Activated CD4-positive, alpha-beta memory T cell treated with anti-CD3 and anti-CD28 coated beads for 36 hours (primary cell): Measurements from ENCODE around the gene ANKRD12. TPM values are rescaled to one million over a fixed set of nuclear protein-coding genes. Genes with fewer than 3 reads are reported as not detected.
A peak's percentile ranks its signal among the peaks of the same experiment; 100 is the strongest.
"Not testable (repeated sequence)": the region's sequence is repeated elsewhere in the genome, so short reads cannot be mapped to it uniquely, and the experiment has no call there.

Experiments used
- CTCF ChIA-PET: fragments of 350-600 bp; sonication (Branson Sonifier 250); formaldehyde crosslinking; loops from one replicate; lab custom pipeline; 2021; ENCODE audit warnings: antibody characterized with exemption, inconsistent platforms; lab: Charles Lee
- POLR2A ChIA-PET: fragments of 350-600 bp; sonication (Branson Sonifier 250); formaldehyde crosslinking; loops from one replicate; lab custom pipeline; 2021; ENCODE audit warnings: antibody characterized with exemption; lab: Charles Lee
- DNase-seq: peaks from one replicate; pipeline ENCODE4 v3.0.0-alpha.2; 2020
- H3K27ac Mint-ChIP-seq: one replicate; pipeline ENCODE4 v1.8.0; 2021; ENCODE audit warnings: mixed read lengths
- H3K27me3 Mint-ChIP-seq: one replicate; pipeline ENCODE4 v1.8.0; 2021; ENCODE audit warnings: mixed read lengths
- H3K36me3 Mint-ChIP-seq: one replicate; pipeline ENCODE4 v1.8.0; 2021; ENCODE audit warnings: mixed read lengths
- H3K4me1 Mint-ChIP-seq: one replicate; pipeline ENCODE4 v1.8.0; 2021; ENCODE audit warnings: low read depth, mixed read lengths
- H3K4me3 Mint-ChIP-seq: one replicate; pipeline ENCODE4 v1.8.0; 2021; ENCODE audit warnings: mild to moderate bottlenecking, mixed read lengths
- H3K9me3 Mint-ChIP-seq: one replicate; pipeline ENCODE4 v1.8.0; 2021; ENCODE audit warnings: mixed read lengths
- intact Hi-C: fragments of 100-400 bp; cut with micrococcal nuclease; formaldehyde crosslinking; loops from one replicate; pipeline ENCODE4 v1.15.1; 2023
- total RNA-seq, 2 experiments: library from RNA; stranded (reverse); gene quantifications; one replicate each; pipeline ENCODE4 v1.2.3, GENCODE V29; 2021

The ANKRD12 gene
- total RNA-seq, 2 experiments from 2014 or later = 77.8 to 83.9 TPM

DNA sequence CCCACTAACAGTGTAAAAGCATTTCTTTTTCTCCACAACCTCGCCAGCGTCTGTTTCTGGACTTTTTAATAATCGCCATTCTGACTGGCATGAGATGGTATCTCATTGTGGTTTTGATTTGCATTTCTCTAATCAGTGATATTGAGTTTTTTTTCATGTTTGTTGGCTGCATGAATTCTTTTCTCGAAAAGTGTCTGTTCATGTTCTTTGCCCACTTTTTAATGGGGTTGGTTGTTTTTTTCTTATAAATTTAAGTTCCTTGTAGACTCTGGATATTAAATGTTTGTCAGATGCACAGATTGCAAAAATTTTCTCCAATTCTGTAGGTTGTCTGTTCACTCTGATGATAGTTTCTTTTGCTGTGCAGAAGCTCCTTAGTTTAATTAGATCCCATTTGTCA, 26.1 kb downstream of the ANKRD12 start:
- POLR2A ChIA-PET, intact Hi-C loops, H3K27me3 Mint-ChIP-seq, H3K4me3 Mint-ChIP-seq, DNase-seq, CTCF ChIA-PET, H3K27ac Mint-ChIP-seq: not testable (repeated sequence)
- H3K36me3 Mint-ChIP-seq = peaks cover 44% of the 10 kb centered on the region
- peaks cover 51% of the 10 kb centered on the region for H3K4me1 Mint-ChIP-seq
- peaks cover 35% of the 10 kb centered on the region for H3K9me3 Mint-ChIP-seq

DNA sequence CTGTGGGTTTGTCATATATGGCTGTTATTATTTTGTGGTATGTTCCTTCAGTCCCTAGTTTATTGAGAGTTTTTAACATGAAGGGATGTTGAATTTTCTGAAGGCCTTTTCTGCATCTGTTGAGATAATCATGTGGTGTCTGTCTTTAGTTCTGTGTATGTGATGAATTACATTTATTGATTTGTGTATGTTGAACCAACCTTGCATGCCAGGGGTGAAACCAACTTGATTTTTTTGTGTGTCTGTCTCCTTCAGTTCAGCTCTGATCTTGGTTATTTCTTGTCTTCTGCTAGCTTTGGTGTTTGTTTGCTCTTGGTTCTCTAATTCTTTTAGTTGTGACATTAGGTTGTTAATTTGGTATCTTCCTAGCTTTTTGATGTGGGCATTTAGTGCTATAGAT, 27.6 kb downstream of the ANKRD12 start:
- intact Hi-C loops, POLR2A ChIA-PET: not testable (repeated sequence)

DNA sequence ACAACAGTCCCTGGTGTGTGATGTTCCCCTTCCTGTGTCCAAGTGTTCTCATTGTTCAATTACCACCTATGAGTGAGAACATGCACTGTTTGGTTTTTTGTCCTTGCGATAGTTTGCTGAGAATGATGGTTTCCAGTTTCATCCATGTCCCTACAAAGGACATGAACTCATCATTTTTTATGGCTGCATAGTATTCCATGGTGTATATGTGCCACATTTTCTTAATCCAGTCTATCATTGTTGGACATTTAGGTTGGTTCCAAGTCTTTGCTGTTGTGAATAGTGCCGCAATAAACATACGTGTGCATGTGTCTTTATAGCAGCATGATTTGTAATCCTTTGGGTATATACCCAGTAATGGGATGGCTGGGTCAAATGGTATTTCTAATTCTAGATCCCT, 29.3 kb downstream of the ANKRD12 start:
- Mint-ChIP-seq H3K36me3 (peaks cover 57% of the 10 kb centered on the region), H3K4me1 (peaks cover 66% of the 10 kb centered on the region), H3K9me3 (peaks cover 35% of the 10 kb centered on the region)
- CTCF ChIA-PET, DNase-seq, intact Hi-C loops, H3K27ac Mint-ChIP-seq, H3K4me3 Mint-ChIP-seq, POLR2A ChIA-PET, H3K27me3 Mint-ChIP-seq: not testable (repeated sequence)

More for the DNA sequence above, 27.6 kb downstream of the ANKRD12 start:
- CTCF ChIA-PET, H3K27ac Mint-ChIP-seq, DNase-seq, H3K4me3 Mint-ChIP-seq, H3K27me3 Mint-ChIP-seq: not testable (repeated sequence)
- H3K9me3 Mint-ChIP-seq = peaks cover 35% of the 10 kb centered on the region
- peaks cover 48% of the 10 kb centered on the region for H3K36me3 Mint-ChIP-seq
- H3K4me1 Mint-ChIP-seq = peaks cover 51% of the 10 kb centered on the region

DNA sequence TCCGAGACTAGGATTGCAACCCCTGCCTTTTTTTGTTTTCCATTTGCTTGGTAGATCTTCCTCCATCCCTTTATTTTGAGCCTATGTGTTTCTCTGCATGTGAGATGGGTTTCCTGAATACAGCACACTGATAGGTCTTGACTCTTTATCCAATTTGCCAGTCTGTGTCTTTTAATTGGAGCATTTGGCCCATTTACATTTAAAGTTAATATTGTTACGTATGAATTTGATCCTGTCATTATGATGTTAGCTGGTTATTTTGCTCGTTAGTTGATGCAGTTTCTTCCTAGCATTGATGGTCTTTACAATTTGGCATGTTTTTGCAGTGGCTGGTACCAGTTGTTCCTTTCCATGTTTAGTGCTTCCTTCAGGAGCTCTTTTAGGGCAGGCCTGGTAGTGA, 32.9 kb downstream of the ANKRD12 start:
- CTCF ChIA-PET = not testable (repeated sequence)
- H3K9me3 Mint-ChIP-seq = peaks cover 15% of the 10 kb centered on the region
- H3K27ac Mint-ChIP-seq = peak overlapping the region; percentile 2

DNA sequence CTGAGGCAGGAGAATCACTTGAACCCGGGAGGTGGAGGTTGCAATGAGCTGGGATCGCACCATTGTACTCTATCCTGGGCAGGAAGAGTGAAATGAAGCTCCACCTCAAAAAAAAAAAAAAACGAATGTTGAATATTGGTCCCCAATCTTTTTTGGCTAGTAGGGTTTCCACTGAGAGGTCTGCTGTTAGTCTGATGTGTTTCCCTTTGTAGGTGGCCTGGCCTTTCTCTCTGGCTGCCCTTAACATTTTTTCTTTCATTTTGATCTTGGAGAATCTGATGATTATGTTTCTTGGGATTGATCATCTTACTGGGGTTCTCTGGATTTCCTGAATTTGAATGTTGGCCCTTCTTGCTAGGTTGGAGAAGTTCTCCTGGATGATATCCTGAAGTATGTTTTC, 35.3 kb downstream of the ANKRD12 start:
- Mint-ChIP-seq H3K4me1 (peaks cover 83% of the 10 kb centered on the region), H3K36me3 (peaks cover 39% of the 10 kb centered on the region), H3K27ac (peak overlapping the region; percentile 50)
- CTCF ChIA-PET, H3K4me3 Mint-ChIP-seq, intact Hi-C loops, POLR2A ChIA-PET, DNase-seq, H3K27me3 Mint-ChIP-seq, H3K9me3 Mint-ChIP-seq: not testable (repeated sequence)

More for the DNA sequence above, 32.9 kb downstream of the ANKRD12 start:
- H3K36me3 Mint-ChIP-seq = peaks cover 44% of the 10 kb centered on the region
- H3K4me3 Mint-ChIP-seq, DNase-seq, POLR2A ChIA-PET, intact Hi-C loops, H3K27me3 Mint-ChIP-seq: not testable (repeated sequence)
- peaks cover 78% of the 10 kb centered on the region for H3K4me1 Mint-ChIP-seq

DNA sequence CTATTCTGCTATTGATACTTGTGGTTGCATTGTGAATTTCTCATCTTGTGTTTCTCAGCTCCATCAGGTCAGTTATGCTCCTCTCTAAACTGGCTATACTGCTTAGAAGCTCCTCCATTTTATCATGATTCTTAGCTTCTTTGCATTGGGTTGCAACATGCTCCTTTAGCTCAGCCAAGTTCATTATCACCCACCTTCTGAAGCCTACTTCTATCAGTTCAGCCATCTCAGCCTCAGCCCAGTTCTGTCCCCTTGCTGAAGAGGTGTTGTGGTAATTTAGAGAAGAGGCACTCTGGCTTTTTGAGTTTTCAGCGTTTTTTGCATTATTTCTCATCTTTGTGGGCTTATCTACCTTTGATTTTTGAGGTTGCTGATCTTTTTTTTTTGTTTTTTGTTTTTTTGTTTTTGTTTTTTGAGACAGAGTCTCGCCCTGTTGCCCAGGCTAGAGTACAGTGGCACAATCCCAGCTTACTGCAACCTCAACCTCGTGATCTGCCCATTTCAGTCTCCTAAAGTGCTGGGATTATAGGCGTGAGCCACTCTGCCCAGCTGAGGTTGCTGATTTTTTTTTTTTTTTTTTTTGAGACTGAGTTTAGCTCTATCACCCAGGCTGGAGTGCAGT, 36.0 kb downstream of the ANKRD12 start:
- no peak overlapping the region for H3K4me3 Mint-ChIP-seq
- peaks cover 8% of the 10 kb centered on the region for H3K9me3 Mint-ChIP-seq
- DNase-seq = no peak
- H3K27ac Mint-ChIP-seq = peak overlapping the region; percentile 50
- ChIA-PET CTCF (no interaction called here), POLR2A (no interaction called here)
- no peaks in the 10 kb centered on the region for H3K27me3 Mint-ChIP-seq
- peaks cover 87% of the 10 kb centered on the region for H3K4me1 Mint-ChIP-seq
- intact Hi-C loops = loop anchor here (1.0 kb wide), 1 partner anchor 13 kb away; no protein-coding TSS in a partner anchor
- H3K36me3 Mint-ChIP-seq = peaks cover 36% of the 10 kb centered on the region

DNA sequence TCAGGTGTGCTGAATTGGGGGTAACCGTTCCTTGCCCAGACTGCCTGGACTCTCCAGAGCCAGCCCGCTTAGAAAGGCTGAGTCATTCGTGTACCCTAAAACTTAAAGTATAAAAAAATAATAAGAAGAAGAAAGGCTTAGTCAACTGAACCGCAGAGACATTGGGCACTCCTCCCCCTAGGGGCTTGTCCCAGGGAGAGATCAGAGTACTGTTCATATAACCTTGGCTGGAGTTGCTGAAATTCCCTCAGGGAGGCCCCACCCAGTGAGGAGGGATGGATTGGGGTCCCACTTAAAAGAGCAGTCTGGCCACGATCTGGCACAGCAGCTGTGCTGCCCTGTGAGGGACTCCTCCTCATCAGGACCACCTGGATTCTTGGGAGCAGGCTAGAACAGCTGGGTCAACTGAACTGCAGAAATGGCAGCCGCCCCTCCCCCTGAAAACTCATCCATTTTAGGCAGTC, 37.2 kb downstream of the ANKRD12 start:
- Mint-ChIP-seq H3K27ac (peak overlapping the region; percentile 23), H3K9me3 (peaks cover 8% of the 10 kb centered on the region), H3K36me3 (peaks cover 34% of the 10 kb centered on the region), H3K4me3 (no peak overlapping the region), H3K4me1 (peaks cover 86% of the 10 kb centered on the region), H3K27me3 (no peaks in the 10 kb centered on the region)
- POLR2A ChIA-PET = no interaction called here
- CTCF ChIA-PET = no interaction called here
- intact Hi-C loops = loop anchor here (1.0 kb wide), 1 partner anchor 11 kb away; no protein-coding TSS in a partner anchor
- peak; percentile 55 for DNase-seq

DNA sequence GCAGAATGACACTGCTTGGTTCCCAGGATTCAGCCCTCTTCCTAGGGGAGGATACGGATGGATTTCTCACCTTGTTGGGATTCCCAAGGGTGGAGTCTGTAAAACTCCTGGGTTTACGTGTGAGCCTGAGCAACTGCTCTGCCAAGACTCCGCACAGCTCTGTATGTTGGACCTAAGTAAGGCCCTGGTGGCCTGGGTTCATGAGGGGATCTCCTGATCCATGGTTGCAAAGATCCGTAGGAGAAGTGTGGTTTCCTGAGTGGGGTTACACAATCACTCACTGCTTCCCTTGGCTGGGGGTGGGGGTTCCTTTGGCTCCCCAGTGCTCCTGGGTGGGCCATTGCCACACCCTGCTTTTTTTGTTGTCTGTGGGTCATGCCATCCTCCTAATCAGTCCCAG, 37.7 kb downstream of the ANKRD12 start:
- CTCF ChIA-PET = no interaction called here
- intact Hi-C loops = no loop called here
- no peak for DNase-seq
- H3K27me3 Mint-ChIP-seq = no peaks in the 10 kb centered on the region
- peaks cover 8% of the 10 kb centered on the region for H3K9me3 Mint-ChIP-seq
- POLR2A ChIA-PET = interaction anchor here (0.6 kb wide), 1 partner anchor 10 kb away, joined by 3 read pairs; no protein-coding TSS in a partner anchor
- H3K36me3 Mint-ChIP-seq = peaks cover 33% of the 10 kb centered on the region
- no peak overlapping the region for H3K4me3 Mint-ChIP-seq
- peak overlapping the region; percentile 29 for H3K27ac Mint-ChIP-seq
- H3K4me1 Mint-ChIP-seq = peaks cover 84% of the 10 kb centered on the region

DNA sequence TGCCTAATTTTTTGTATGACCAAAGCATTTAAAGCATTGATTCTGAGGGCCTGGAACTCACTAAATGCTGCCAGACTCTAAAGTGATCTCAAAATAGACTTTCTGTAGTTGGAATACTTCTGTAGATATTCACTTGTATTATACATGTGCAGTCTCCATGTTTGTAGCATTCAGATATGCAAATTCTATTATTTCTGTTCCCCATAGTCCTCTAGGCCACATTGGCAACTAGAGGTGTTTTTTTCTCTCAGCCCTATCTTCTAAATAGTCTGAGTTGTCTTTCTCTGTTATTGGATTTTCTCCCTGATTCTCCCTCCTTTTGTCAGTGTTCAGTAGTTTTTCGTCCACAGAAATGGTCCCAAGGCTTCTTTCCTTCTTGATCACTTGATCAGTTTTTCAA, 38.5 kb downstream of the ANKRD12 start:
- peaks cover 80% of the 10 kb centered on the region for H3K4me1 Mint-ChIP-seq
- peaks cover 8% of the 10 kb centered on the region for H3K9me3 Mint-ChIP-seq
- ChIA-PET POLR2A (interaction anchor here (0.6 kb wide), 1 partner anchor 9 kb away, joined by 3 read pairs; no protein-coding TSS in a partner anchor), CTCF (no interaction called here)
- peaks cover 28% of the 10 kb centered on the region for H3K36me3 Mint-ChIP-seq
- H3K27me3 Mint-ChIP-seq = no peaks in the 10 kb centered on the region
- intact Hi-C loops = no loop called here
- no peak overlapping the region for H3K27ac Mint-ChIP-seq
- no peak overlapping the region for H3K4me3 Mint-ChIP-seq
- no peak for DNase-seq

DNA sequence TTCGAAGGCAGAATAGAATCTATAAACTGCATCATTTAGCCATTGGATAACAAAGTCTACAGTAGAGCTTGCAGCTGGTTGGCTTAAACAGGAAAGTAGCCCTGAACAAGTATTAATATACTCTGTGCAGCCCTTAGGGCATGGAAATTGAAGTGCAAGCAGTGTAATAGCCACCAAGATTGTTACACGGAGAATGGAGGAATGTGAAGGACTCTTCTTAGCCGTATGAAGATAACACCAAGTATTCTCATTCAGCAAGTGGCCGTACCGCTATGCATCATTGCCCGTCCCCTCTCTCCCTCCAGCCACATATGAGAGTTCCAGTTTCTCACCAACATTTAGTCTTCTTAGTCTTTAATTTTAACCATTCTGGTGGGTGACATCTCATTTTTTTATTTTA, 40.5 kb downstream of the ANKRD12 start:
- Mint-ChIP-seq H3K4me1 (peaks cover 77% of the 10 kb centered on the region), H3K9me3 (peaks cover 2% of the 10 kb centered on the region), H3K27me3 (no peaks in the 10 kb centered on the region), H3K27ac (no peak overlapping the region), H3K36me3 (peaks cover 18% of the 10 kb centered on the region), H3K4me3 (no peak overlapping the region)
- no peak for DNase-seq
- POLR2A ChIA-PET = no interaction called here
- CTCF ChIA-PET = no interaction called here
- intact Hi-C loops = no loop called here

DNA sequence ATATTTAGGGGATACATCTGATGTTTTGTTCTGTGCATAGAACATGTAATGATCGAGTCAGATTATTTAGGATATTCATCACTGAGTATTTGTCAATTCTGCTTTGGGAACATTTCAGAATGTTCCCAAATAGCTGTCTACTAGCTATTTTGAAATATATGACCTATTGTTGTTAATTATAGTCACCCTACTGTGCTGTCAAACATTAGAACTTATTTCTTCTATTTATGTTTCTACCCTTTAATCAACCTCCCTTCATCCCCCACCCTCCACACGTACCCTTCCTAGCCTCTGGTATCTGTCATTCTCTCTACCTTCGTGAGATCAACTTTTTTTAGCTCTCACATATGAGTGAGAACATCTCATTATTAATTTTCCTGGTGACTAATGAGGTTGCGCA, 40.9 kb downstream of the ANKRD12 start:
- Mint-ChIP-seq H3K36me3 (peaks cover 16% of the 10 kb centered on the region), H3K4me1 (peaks cover 73% of the 10 kb centered on the region), H3K4me3 (no peak overlapping the region), H3K27ac (no peak overlapping the region), H3K9me3 (peaks cover 2% of the 10 kb centered on the region), H3K27me3 (no peaks in the 10 kb centered on the region)
- DNase-seq = no peak
- intact Hi-C loops = no loop called here
- CTCF ChIA-PET = no interaction called here
- POLR2A ChIA-PET = no interaction called here

DNA sequence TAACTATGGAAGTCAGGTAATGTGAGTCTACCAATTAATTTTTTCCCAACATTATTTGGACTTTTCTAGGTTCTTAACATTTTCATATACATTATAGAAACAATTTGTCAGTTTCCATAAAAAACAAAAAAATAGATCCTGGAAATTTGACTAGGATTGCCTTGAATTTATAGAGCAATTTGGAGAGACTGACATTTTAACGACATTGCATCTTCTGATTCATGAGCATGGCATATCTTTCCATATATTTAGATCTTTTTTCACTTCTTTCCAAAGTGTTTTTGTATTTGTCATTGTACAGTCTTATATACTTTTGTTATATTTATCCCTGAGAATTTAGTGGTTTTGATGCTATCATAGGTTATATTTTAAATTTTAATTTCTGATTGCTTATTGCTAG, 42.0 kb downstream of the ANKRD12 start:
- Mint-ChIP-seq H3K27ac (no peak overlapping the region), H3K4me1 (peaks cover 72% of the 10 kb centered on the region), H3K4me3 (no peak overlapping the region), H3K9me3 (peaks cover 2% of the 10 kb centered on the region), H3K36me3 (peaks cover 26% of the 10 kb centered on the region), H3K27me3 (no peaks in the 10 kb centered on the region)
- ChIA-PET POLR2A (no interaction called here), CTCF (no interaction called here)
- DNase-seq = no peak
- intact Hi-C loops = no loop called here

DNA sequence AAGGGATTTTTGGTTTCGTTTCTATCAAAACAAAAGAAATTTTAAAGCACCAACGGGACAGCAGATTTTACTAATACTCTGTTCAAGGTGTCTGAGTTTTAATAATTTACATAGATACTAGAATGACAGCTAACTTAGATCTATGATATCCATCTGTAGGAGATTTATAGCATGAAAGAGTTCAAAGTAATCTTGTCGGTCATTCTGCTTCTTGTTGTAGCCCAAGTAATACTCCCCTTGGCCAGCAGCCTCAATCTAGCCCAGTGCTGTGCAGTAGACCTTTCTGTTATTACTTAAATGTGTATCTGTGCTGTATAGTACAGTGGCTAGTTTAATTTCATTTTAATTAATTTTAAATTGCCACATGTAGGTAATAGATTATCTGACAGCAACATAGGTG, 44.7 kb downstream of the ANKRD12 start:
- POLR2A ChIA-PET = no interaction called here

More for the DNA sequence above, 44.7 kb downstream of the ANKRD12 start:
- intact Hi-C loops = no loop called here
- CTCF ChIA-PET = interaction anchor here (0.9 to 1.7 kb wide), 2 partner anchors 24 to 108 kb away, joined by 3 to 5 read pairs; no protein-coding TSS in a partner anchor
- H3K4me1 Mint-ChIP-seq = peaks cover 73% of the 10 kb centered on the region
- peaks cover 37% of the 10 kb centered on the region for H3K36me3 Mint-ChIP-seq
- no peaks in the 10 kb centered on the region for H3K27me3 Mint-ChIP-seq
- H3K4me3 Mint-ChIP-seq = no peak overlapping the region
- no peak overlapping the region for H3K27ac Mint-ChIP-seq
- no peak for DNase-seq
- H3K9me3 Mint-ChIP-seq = no peaks in the 10 kb centered on the region
